ENCODE data around the gene POLR3H.

GRCh38 chr22:41521126-41521525 lies 23.1 kb downstream of the POLR3H start:
- TF ChIP-seq CTCF (optimal IDR thresholded peaks at IDR 0.05 in 1 of 3, IDR thresholded peaks at IDR 0.05 in 1 of 3, conservative IDR thresholded peaks at IDR 0.05 in 1 of 3; ENCODE audit: extremely low read depth in 1 of 3, insufficient read depth in 2 of 3, low read length in 3 of 3) (no peak), EZH2 (IDR thresholded peaks at IDR 0.05; ENCODE audit: low read length) (no peak)
